SK-N-SH treated with all-trans-retinoic acid at 6 μM for 48 hours (cell line): Measurements from ENCODE around the gene RNF113B.

Experiments
- CSDC2 ChIP-seq: fragments of 250-450 bp; sonication (Bioruptor Pico); IDR thresholded peaks from 2 replicates; pipeline ENCODE4 v1.5.0; 2020; ENCODE audit warnings: mild to moderate bottlenecking, moderate library complexity
- OSR1 ChIP-seq: fragments of 250-450 bp; sonication (Bioruptor Pico); IDR thresholded peaks from 2 replicates; pipeline ENCODE4 v1.8.0; 2022; ENCODE audit warnings: moderate library complexity, mild to moderate bottlenecking, inconsistent platforms
- PATZ1 ChIP-seq: fragments of 250-450 bp; sonication (Bioruptor Pico); IDR thresholded peaks from 2 replicates; pipeline ENCODE4 v1.8.0; 2020; ENCODE audit warnings: mild to moderate bottlenecking, moderate library complexity, borderline replicate concordance
- POU6F1 ChIP-seq: fragments of 250-450 bp; sonication (Bioruptor Pico); IDR thresholded peaks from 2 replicates; pipeline ENCODE4 v1.8.0; 2021; ENCODE audit warnings: low read depth, mild to moderate bottlenecking, moderate library complexity, borderline replicate concordance
- PPARA ChIP-seq: fragments of 250-450 bp; sonication (Bioruptor Pico); IDR thresholded peaks from 2 replicates; pipeline ENCODE4 v1.5.0; 2020; ENCODE audit warnings: mild to moderate bottlenecking, borderline replicate concordance
- RARB ChIP-seq: fragments of 250-450 bp; sonication (Bioruptor Pico); IDR thresholded peaks from 2 replicates; pipeline ENCODE4 v1.8.0; 2021; ENCODE audit warnings: mild to moderate bottlenecking, moderate library complexity
- SNAI2 ChIP-seq: fragments of 250-450 bp; sonication (Bioruptor Pico); IDR thresholded peaks from 2 replicates; pipeline ENCODE4 v1.5.0; 2020; ENCODE audit warnings: mild to moderate bottlenecking, moderate library complexity
- TSHZ2 ChIP-seq: fragments of 250-450 bp; sonication (Bioruptor Pico); IDR thresholded peaks from 2 replicates; pipeline ENCODE4 v1.5.0; 2020; ENCODE audit warnings: mild to moderate bottlenecking, moderate library complexity
- ZFP3 ChIP-seq: fragments of 250-450 bp; sonication (Bioruptor Pico); IDR thresholded peaks from 2 replicates; pipeline ENCODE4 v1.5.0; 2020; ENCODE audit warnings: mild to moderate bottlenecking, moderate library complexity
- ZFP30 ChIP-seq: fragments of 450-650 bp; formaldehyde crosslinking; IDR thresholded peaks from 2 replicates; pipeline ENCODE4 v1.5.0; 2022; ENCODE audit warnings: mild to moderate bottlenecking, moderate library complexity
- ZNF565 ChIP-seq: fragments of 450-650 bp; formaldehyde crosslinking; conservative IDR thresholded peaks from 2 replicates; pipeline ENCODE4 v1.5.0; 2020; ENCODE audit warnings: low read depth, mild to moderate bottlenecking, moderate library complexity
- ZNF70 ChIP-seq: fragments of 450-650 bp; formaldehyde crosslinking; IDR thresholded peaks from 2 replicates; pipeline ENCODE4 v1.5.0; 2020; ENCODE audit warnings: mild to moderate bottlenecking, moderate library complexity

GRCh38 chr13:98141091-98141490, 36.0 kb downstream of the RNF113B start:
- TF ChIP-seq POU6F1 (CRISPR knock-in tag) (no peak), CSDC2 (CRISPR knock-in tag) (no peak), RARB (CRISPR knock-in tag) (no peak), OSR1 (CRISPR knock-in tag) (no peak), TSHZ2 (CRISPR knock-in tag) (no peak), ZNF70 (CRISPR knock-in tag) (no peak), ZNF565 (CRISPR knock-in tag) (no peak), SNAI2 (CRISPR knock-in tag) (no peak), ZFP3 (CRISPR knock-in tag) (no peak), PATZ1 (CRISPR knock-in tag) (no peak), PPARA (CRISPR knock-in tag) (no peak), ZFP30 (CRISPR knock-in tag) (no peak)
